IMR-90 (cell line): Measurements from ENCODE around the gene EPS15. TPM values are rescaled to one million over a fixed set of nuclear protein-coding genes. Genes with fewer than 3 reads are reported as not detected.

Source experiments
- ATAC-seq: fragments of 200-7000 bp; cut with Tn5 transposase; 2 replicates; pipeline ENCODE4 v1.9.1; 2020; ENCODE audit warnings: low read depth, mild to moderate bottlenecking, moderate library complexity
- BruUV-seq: library from RNA; stranded (reverse); fragments of 400-500 nt; replicated peaks from 2 replicates; lab custom pipeline; 2021; lab: Mats Ljungman, UMichigan
- CTCF ChIA-PET: fragments of 300-600 bp; formaldehyde crosslinking; extraction: SDS; loops from one replicate; lab custom pipeline; 2021; ENCODE audit warnings: antibody characterized with exemption; lab: Yijun Ruan, JAX
- POLR2A ChIA-PET: fragments of 300-600 bp; sonication (Branson Sonifier 250); formaldehyde crosslinking; loops from one replicate; lab custom pipeline; 2022; ENCODE audit warnings: antibody characterized with exemption; ENCODE audit not compliant: unreplicated experiment; lab: Charles Lee
- DNase-seq: peaks from one replicate; pipeline ENCODE4 v3.0.0; 2013
- H2AFZ ChIP-seq: replicated peaks from 2 replicates; pipeline ENCODE3; 2013; ENCODE audit warnings: low read length, mild to moderate bottlenecking; ENCODE audit not compliant: poor library complexity
- H2AK5ac ChIP-seq: 2 replicates; pipeline ENCODE4 v1.6.1; 2013; ENCODE audit warnings: low read depth, low read length, inconsistent platforms
- H2AK9ac ChIP-seq: replicated peaks from 2 replicates; pipeline ENCODE3; 2013; ENCODE audit warnings: mild to moderate bottlenecking, low read depth, low read length, moderate library complexity; ENCODE audit not compliant: poor library complexity
- H2BK120ac ChIP-seq: 2 replicates; pipeline ENCODE4 v1.6.1; 2013; ENCODE audit warnings: low read depth, low read length, inconsistent platforms
- H2BK15ac ChIP-seq: 3 replicates; pipeline ENCODE4 v1.6.1; 2013; ENCODE audit warnings: low read depth, low read length, inconsistent platforms
- H2BK20ac ChIP-seq: 2 replicates; pipeline ENCODE4 v1.6.1; 2013; ENCODE audit warnings: low read depth, mild to moderate bottlenecking, inconsistent platforms, low read length, moderate library complexity
- H2BK5ac ChIP-seq: 2 replicates; pipeline ENCODE4 v1.6.1; 2013; ENCODE audit warnings: mild to moderate bottlenecking, low read depth, low read length, inconsistent platforms; ENCODE audit not compliant: poor library complexity, severe bottlenecking
- H3K14ac ChIP-seq: replicated peaks from 2 replicates; pipeline ENCODE4 v1.6.1; 2013; ENCODE audit warnings: low read depth, low read length, inconsistent platforms
- H3K18ac ChIP-seq: 2 replicates; pipeline ENCODE4 v1.6.1; 2013; ENCODE audit warnings: low read depth, low read length, control low read depth
- H3K23ac ChIP-seq: 2 replicates; pipeline ENCODE4 v1.6.1; 2013; ENCODE audit warnings: low read depth, low read length, inconsistent platforms
- H3K27ac ChIP-seq: 2 replicates; pipeline ENCODE4 v1.5.1; 2013; ENCODE audit warnings: mild to moderate bottlenecking, control low read depth, low read length; ENCODE audit not compliant: insufficient read depth
- H3K27me3 ChIP-seq: 2 replicates; pipeline ENCODE4 v1.6.1; 2013; ENCODE audit warnings: low read length; ENCODE audit not compliant: control insufficient read depth, insufficient read depth
- H3K36me3 ChIP-seq: 2 replicates; pipeline ENCODE4 v1.6.1; 2013; ENCODE audit warnings: low read length, mixed read lengths; ENCODE audit not compliant: control insufficient read depth, insufficient read depth
- H3K4ac ChIP-seq: 2 replicates; pipeline ENCODE4 v1.6.1; 2013; ENCODE audit warnings: low read depth, low read length, inconsistent platforms
- H3K4me1 ChIP-seq: 2 replicates; pipeline ENCODE4 v1.6.1; 2013; ENCODE audit warnings: low read length, mixed read lengths; ENCODE audit not compliant: control insufficient read depth, insufficient read depth
- H3K4me2 ChIP-seq: 2 replicates; pipeline ENCODE4 v1.6.1; 2013; ENCODE audit warnings: low read depth, mild to moderate bottlenecking, control low read depth, low read length, moderate library complexity
- H3K4me3 ChIP-seq: 2 replicates; pipeline ENCODE4 v1.5.1; 2013; ENCODE audit warnings: low read depth, mild to moderate bottlenecking, control low read depth, low read length, moderate library complexity; ENCODE audit not compliant: insufficient read depth
- H3K56ac ChIP-seq: 2 replicates; pipeline ENCODE4 v1.6.1; 2013; ENCODE audit warnings: low read length, inconsistent platforms; ENCODE audit not compliant: insufficient read depth; ENCODE audit errors: extremely low read depth
- H3K79me1 ChIP-seq, 2 experiments: 2 replicates each; pipeline ENCODE4 v1.6.1; 2013; ENCODE audit warnings: low read length in 2 of 2, inconsistent platforms in 1 of 2, low read depth in 1 of 2
- H3K9ac ChIP-seq: 2 replicates; pipeline ENCODE4 v1.6.1; 2013; ENCODE audit warnings: low read depth, low read length, control low read depth
- H3K9me1 ChIP-seq: 2 replicates; pipeline ENCODE4 v1.6.1; 2013; ENCODE audit warnings: low read length, inconsistent platforms; ENCODE audit not compliant: insufficient read depth
- H3K9me3 ChIP-seq: 2 replicates; pipeline ENCODE4 v1.6.1; 2013; ENCODE audit warnings: low read length; ENCODE audit not compliant: control insufficient read depth, insufficient read depth
- H4K20me1 ChIP-seq: 2 replicates; pipeline ENCODE4 v1.6.1; 2013; ENCODE audit warnings: low read length, inconsistent platforms; ENCODE audit not compliant: insufficient read depth
- H4K5ac ChIP-seq: 2 replicates; pipeline ENCODE4 v1.6.1; 2013; ENCODE audit warnings: mild to moderate bottlenecking, low read depth, low read length, control low read depth
- H4K8ac ChIP-seq, 2 experiments: 2 replicates each; pipeline ENCODE4 v1.6.1; 2013; ENCODE audit warnings: low read depth in 2 of 2, low read length in 2 of 2, control low read depth in 1 of 2, inconsistent platforms in 1 of 2
- H4K91ac ChIP-seq: 2 replicates; pipeline ENCODE4 v1.6.1; 2013; ENCODE audit warnings: low read depth, low read length, inconsistent platforms; ENCODE audit not compliant: insufficient read depth
- BHLHE40 ChIP-seq: fragments of 150-350 bp; IDR thresholded peaks from 2 replicates; pipeline ENCODE4 v1.6.1; 2016; ENCODE audit warnings: mild to moderate bottlenecking, low read depth, low read length
- FOS ChIP-seq: fragments of 150-350 bp; IDR thresholded peaks from 2 replicates; pipeline ENCODE4 v1.6.1; 2016; ENCODE audit warnings: low read depth, low read length
- RAD21 ChIP-seq: IDR thresholded peaks from 2 replicates; pipeline ENCODE4 v1.6.1; 2012; ENCODE audit warnings: low read length, improper control_type of control experiment
- WGBS, 2 experiments: methylation state at CpG; one replicate each; pipeline versions ENCODE4 v1.1.5 to v1.1.7; 2013; ENCODE audit warnings: missing lambda C conversion rate in 2 of 2; ENCODE audit not compliant: insufficient read length in 1 of 2; ENCODE audit errors: extremely low coverage in 2 of 2; 5-methylcytosine and 5-hydroxymethylcytosine counted together
- dilution Hi-C: fragments of 300-500 bp; cut with HindIII; formaldehyde crosslinking; loops from one replicate; pipeline ENCODE4 v1.14.3; 2018; ENCODE audit warnings: low sequenced_read_pairs; ENCODE audit not compliant: unreplicated experiment
- in situ Hi-C: fragments of 300-500 bp; cut with MboI; formaldehyde crosslinking; loops from 3 replicates; pipeline ENCODE4 v1.14.3; 2019; ENCODE audit warnings: low sequenced_read_pairs, inconsistent platforms, mixed read lengths
- intact Hi-C: fragments of 100-400 bp; cut with micrococcal nuclease; formaldehyde crosslinking; loops from 2 replicates; pipeline ENCODE4 v1.10.0; 2022
- polyA plus RNA-seq, 3 experiments: library from polyadenylated mRNA; depleted of rRNA; stranded (reverse); fragments of >200 nt; gene quantifications; 2 replicates each; pipeline ENCODE4 v1.2.3, GENCODE V29; 2012; ENCODE audit warnings: low replicate concordance in 1 of 3
- total RNA-seq: library from RNA; depleted of rRNA; stranded (reverse); fragments of >200 nt; gene quantifications from 2 replicates; pipeline ENCODE4 v1.2.3, GENCODE V29; 2012
- TF ChIP-seq, protein P1 (sequence below): conservative IDR thresholded peaks from 2 replicates; pipeline ENCODE4 v1.5.1; 2012; ENCODE audit warnings: mild to moderate bottlenecking, low read depth, low read length, improper control_type of control experiment

The EPS15 gene
- total and polyA plus RNA-seq, 2 of the 4 experiments (the other 2 are of a cell fraction) = 17.6 to 38.0 TPM

DNA sequence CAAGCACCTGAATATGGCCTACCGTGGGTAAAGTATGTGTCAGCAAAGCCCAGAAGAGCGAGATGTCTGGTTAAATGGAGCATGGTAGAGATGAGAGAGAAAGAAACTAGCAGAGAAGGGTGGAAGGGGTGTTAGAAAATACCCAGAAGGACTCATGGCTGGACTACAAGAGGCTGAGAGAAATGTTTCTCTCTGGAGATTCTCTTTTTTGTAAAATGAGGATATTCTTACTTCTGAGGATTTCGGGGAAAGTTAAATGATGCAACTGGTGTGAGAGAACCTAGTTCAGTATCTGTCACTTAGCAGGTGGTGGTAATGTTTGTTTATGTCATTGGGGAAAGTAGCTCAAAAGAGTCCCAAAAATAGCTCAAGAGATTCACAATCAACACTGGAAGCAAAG is 7.2 kb upstream of the EPS15 start:
- 100% methylated on average over 1 of the region's 3 CpGs; no CpG with 5 or more reads in 1 of the 2 experiments for whole genome bisulfite sequencing, 2 experiments
- POLR2A ChIA-PET = no interaction called here
- Histone ChIP-seq H3K4ac (no peak overlapping the region), H3K56ac (no peak overlapping the region), H4K8ac (no peak overlapping the region), H3K18ac (no peak overlapping the region), H2BK15ac (no peak overlapping the region), H3K4me3 (no peak overlapping the region), H3K36me3 (no peaks in the 10 kb centered on the region), H3K27me3 (no peaks in the 10 kb centered on the region), H4K91ac (no peak overlapping the region), H3K4me1 (no peaks in the 10 kb centered on the region), H3K27ac (no peak overlapping the region), H3K9me1 (no peaks in the 10 kb centered on the region), H3K4me2 (no peak overlapping the region), H3K79me1 (no peaks in the 10 kb centered on the region), H3K9me3 (no peaks in the 10 kb centered on the region), H2AK5ac (no peak overlapping the region), H3K23ac (no peak overlapping the region), H4K20me1 (no peaks in the 10 kb centered on the region), H2BK120ac (no peak overlapping the region), H2BK20ac (no peak overlapping the region), H3K14ac (no peak overlapping the region), H2AK9ac (no peak overlapping the region), H3K9ac (no peak overlapping the region), H2BK5ac (no peak overlapping the region), H2AFZ (no peak overlapping the region), H4K5ac (no peak overlapping the region)
- CTCF ChIA-PET = no interaction called here
- intact Hi-C loops = no loop called here
- dilution Hi-C loops = no loop called here
- no TSS peak for BruUV-seq
- in situ Hi-C loops = no loop called here
- ATAC-seq (no peak), DNase-seq (no peak)
- TF ChIP-seq, protein P1, sequence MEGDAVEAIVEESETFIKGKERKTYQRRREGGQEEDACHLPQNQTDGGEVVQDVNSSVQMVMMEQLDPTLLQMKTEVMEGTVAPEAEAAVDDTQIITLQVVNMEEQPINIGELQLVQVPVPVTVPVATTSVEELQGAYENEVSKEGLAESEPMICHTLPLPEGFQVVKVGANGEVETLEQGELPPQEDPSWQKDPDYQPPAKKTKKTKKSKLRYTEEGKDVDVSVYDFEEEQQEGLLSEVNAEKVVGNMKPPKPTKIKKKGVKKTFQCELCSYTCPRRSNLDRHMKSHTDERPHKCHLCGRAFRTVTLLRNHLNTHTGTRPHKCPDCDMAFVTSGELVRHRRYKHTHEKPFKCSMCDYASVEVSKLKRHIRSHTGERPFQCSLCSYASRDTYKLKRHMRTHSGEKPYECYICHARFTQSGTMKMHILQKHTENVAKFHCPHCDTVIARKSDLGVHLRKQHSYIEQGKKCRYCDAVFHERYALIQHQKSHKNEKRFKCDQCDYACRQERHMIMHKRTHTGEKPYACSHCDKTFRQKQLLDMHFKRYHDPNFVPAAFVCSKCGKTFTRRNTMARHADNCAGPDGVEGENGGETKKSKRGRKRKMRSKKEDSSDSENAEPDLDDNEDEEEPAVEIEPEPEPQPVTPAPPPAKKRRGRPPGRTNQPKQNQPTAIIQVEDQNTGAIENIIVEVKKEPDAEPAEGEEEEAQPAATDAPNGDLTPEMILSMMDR = no peak
- TF ChIP-seq FOS = no peak
- no peak for TF ChIP-seq BHLHE40
- TF ChIP-seq RAD21 = no peak
